DLD1 (cell line): ENCODE results near the gene CDKAL1.
"Not testable (repeated sequence)": the region's sequence is repeated elsewhere in the genome, so short reads cannot be mapped to it uniquely, and the experiment has no call there.

ENCODE experiments used
- in situ Hi-C: cut with HindIII; loops from 2 replicates; pipeline ENCODE4 v1.10.0; 2017; ENCODE audit warnings: low sequenced_read_pairs

The CDKAL1 gene

GRCh38 chr6:21049148-21049547, 514.9 kb downstream of the CDKAL1 start:
- in situ Hi-C loops = no loop called here

DNA sequence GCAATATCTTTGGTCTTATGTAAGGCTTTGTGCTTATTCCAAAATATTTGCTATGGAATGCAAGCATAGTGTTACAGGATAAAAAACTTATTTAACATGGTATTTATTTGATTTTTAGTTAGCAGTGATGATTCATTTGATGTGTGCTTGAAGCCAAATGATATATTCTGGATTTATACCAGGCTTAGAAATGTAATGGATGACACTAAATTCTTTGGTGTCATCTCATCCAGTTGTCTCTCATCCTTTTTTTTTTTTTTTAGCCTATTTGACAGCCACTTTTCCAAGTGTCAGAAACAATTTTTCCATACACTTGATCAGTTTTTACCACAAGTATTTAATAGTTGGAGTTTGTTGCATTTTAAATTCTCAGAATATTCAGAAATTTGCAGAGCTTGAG, 515.3 kb downstream of the CDKAL1 start:
- in situ Hi-C loops = no loop called here

GRCh38 chr6:21050935-21051334, 516.7 kb downstream of the CDKAL1 start:
- in situ Hi-C loops = no loop called here

DNA sequence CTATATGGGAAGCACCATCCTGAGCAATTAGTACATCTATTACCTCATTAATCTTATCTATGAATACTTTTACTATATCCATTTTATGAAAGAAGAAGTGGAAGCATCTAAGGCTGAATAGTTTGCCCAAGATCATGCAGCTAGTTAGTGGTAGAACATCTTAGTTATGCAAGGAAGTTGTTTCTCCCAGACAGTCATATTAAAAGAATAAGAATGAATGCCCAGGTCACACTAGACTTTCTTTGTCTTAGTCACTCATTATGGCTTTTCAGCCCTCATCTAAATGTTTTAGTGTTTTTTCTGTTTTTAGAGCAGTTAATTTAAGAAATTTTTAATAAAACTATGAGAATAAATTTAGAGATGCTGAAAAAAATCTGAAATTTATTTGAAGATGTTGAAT, 517.5 kb downstream of the CDKAL1 start:
- in situ Hi-C loops = no loop called here

DNA sequence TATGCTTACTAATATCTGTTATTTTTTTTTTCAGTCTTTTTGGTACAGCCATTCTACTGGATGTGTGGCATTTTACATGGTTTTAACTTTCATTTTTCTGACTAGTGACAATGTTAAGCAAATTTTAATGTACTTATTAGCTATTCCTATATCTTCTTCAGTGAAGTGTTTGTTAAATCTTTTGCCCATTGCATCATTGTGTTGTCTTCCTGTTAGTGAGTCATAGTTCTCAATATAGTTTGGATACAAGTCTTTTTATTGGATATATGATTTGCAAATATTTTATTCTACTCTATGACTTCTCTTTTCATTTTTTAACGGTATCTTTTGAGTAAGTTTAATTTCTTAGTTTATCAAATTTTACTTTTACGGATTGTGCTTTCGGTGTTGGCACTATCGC, 519.4 kb downstream of the CDKAL1 start:
- in situ Hi-C loops = no loop called here

DNA sequence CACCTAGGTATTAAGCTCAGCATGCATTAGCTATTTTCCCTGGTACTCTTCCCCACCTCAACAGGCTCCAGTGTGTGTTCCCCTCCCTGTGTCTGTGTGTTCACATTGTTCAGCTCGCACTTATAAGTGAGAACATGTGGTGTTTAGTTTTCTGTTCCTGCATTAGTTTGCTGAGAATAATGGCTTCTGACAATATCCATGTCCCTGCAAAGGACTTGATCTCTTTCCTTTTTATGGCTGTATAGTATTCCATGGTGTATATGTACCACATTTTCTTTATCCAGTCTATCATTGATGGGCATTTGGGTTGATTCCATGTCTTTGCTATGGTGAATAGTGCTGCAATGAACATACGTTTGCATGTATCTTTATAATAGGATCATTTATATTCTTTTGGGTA, 521.2 kb downstream of the CDKAL1 start:
- in situ Hi-C loops = not testable (repeated sequence)

GRCh38 chr6:21061892-21062291, 527.6 kb downstream of the CDKAL1 start:
- in situ Hi-C loops = no loop called here

GRCh38 chr6:21064756-21065340, 530.6 kb downstream of the CDKAL1 start:
- in situ Hi-C loops = no loop called here

DNA sequence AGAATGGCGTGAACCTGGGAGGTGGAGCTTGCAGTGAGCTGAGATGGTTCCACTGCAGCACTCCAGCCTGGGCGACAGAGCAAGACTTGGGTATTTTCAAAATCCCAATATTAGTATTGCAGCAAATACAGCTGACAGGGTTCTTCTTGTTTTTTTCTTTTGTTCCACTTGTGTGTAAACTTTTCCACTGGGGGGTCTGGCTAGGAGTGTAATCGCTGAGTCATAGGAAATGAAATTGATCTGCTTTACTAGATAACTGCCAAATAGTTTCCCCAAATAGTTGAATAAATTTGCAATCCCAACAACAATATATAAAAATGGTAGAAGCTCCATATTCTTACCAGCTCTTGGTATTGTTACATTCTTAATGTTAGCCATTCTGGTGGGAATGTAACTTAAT, 533.3 kb downstream of the CDKAL1 start:
- in situ Hi-C loops = no loop called here

GRCh38 chr6:21070620-21071019, 536.4 kb downstream of the CDKAL1 start:
- in situ Hi-C loops = no loop called here

DNA sequence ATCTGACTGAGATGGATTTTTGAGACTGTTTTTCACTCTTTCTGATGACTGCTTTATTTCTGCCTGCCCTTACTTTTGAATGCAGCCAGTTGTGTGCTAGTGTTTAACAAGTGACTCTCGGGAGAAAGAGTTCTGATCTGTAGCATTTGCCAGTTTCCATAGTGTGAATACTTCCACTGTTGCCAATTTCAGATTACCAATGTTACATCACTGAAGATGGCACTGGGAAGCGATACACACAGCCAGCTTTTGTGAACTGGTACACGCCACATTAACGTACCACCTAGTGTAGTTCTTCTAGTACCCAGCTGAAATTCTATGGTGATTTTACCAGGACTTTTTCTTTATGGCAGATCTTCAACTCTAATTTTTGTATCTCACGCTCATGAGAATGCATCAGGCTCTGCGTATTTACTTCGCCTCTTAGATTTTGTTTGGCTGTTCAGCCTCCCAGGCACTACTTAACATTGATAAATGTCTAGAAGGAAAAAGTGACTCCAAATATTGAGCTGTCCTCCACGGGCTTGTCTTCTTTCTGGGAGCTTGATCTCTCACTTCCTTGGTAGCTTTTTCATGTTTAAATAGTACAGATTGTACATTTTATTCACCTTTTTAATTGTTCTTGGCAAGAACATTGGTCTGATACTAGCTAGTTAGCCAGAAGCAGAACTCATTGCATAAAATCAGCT, 537.7 kb downstream of the CDKAL1 start:
- in situ Hi-C loops = no loop called here

DNA sequence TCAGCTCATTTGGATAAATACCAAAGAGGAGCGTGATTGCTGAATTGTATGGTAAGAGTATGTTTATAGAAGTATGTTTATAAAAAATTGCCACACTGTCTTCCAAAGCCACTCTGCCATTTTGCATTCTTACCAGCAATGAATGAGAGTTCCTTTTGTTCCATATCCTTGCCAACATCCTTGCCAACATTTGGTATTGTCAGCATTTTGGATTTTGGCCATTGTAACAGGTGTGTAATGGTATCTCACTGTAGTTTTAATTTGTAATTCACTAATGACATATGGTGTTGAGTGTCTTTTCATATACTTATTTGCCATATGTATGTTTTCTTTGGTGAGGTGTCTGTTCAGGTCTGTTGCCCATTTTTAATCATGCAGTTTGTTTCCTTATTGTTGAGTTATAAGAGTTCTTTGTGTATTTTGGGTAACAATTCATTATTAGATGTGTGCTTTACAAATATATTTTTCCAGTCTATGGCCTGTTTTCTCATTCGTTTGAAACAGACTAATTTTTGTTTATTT, 539.1 kb downstream of the CDKAL1 start:
- in situ Hi-C loops = no loop called here

DNA sequence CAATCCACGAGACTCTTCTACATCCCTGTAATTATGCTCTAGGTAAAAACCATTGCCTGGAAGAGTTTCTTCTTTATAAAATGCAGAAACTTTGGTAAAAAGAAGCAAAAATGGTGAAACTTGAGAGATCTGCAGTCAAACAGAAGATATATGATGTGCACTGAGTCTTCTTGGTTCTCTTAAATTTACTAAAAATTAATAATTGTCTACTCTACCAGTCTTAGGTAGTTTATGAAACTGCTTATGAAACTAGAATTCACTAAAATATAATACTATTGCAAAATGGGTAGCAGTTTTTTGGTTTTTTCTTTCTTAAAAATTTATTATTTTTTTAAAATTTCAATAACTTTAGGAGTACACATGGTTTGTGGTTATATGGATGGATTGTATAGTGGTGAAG, 540.2 kb downstream of the CDKAL1 start:
- in situ Hi-C loops = no loop called here

DNA sequence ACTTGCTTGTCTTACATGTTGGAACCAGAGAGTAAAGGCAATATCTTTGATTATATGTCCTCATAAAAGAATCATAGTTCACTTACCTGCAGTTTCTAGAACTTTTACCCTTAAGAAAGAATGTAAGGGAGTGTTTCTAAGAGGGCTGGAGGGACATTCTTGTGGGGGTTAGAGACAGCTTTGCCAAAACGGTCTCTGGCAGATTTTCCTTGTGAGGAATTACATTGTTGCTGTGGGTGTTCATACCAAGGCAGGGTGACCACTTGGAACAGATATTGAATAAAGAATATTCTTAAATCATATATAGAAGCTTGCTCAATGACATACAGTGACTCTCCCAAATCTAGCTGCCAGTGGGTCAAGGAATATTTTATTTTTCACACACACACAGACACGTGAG, 541.7 kb downstream of the CDKAL1 start:
- in situ Hi-C loops = no loop called here

DNA sequence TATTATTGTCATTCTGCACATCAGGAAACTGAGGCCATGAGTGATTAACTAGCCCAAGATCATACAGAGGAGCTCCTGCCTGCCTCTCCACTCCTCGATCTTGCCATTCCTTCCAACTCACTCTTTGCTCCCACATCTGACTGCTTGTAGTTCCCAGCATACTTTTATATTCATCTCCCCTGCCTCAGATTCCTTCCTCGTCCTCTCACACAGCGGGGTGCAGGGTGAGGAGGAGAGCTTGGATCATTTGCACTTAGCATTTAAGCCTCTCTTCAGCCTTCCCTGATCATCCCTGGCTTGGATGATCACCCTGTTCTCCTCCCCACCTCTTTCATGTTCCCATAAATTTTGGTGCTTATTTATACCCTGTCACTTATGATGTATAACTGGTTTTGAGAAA, 544.2 kb downstream of the CDKAL1 start:
- in situ Hi-C loops = no loop called here

GRCh38 chr6:21079468-21080048, 545.3 kb downstream of the CDKAL1 start:
- in situ Hi-C loops = no loop called here

DNA sequence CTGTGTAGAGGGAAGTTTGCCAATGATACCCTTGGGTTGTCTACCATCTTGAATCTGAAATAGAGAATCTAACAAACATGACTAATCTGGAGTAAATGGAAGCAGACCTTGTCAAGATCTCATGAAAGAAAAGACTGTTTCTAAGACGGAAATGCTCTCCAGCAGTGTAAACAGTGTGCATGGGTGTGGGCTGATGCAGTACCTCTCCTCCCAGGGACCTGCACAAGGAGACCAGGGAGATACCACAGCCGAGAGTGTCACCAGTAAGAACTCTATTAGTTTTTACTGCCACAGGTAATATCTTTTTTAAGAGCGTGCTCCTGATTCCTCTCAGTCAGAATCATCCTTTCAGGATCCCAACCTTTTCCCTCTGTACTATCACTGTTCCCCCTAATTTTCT, 546.0 kb downstream of the CDKAL1 start:
- in situ Hi-C loops = no loop called here

DNA sequence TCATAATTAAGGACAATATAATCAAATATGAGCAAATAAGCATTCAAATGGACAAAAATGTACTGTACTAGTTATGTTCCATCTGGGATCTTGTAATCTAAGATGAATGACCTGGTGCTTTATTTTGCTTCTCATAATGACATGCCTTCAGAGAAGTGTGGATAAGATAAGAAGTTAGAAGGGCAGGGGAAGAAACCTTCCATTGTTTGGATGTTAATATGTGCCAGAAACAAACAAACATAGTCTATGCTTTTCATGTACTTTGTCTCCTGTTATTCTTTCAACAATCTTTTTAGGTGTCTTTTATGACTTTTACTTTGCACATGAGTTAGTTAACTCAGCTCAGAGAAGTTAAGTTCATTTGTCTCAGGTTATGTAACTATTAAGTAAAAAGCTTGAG, 547.8 kb downstream of the CDKAL1 start:
- in situ Hi-C loops = no loop called here

- in situ Hi-C loops = no loop called here
Measured at GRCh38 chr6:21083708-21084107, 549.5 kb downstream of the CDKAL1 start.

- in situ Hi-C loops = no loop called here
Measured at GRCh38 chr6:21084656-21085055, 550.4 kb downstream of the CDKAL1 start.

DNA sequence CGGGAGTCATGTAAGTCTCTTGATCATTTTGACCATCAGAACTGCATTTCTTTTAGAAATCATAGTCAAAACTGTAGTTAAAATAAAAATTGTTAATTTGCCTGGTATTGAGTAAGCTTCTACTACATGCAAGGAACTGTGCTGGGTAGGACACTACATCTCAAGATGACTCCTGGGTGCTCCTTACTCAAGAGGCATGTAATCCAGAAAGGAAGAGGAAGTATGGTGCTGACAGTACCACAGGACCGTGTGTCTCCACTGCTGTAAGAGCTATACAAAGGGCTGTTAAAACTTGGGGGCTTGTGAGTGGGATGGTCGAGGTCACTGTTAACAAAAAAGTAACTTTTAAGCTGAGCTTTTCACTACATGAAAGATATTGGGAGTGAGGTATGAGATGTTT, 551.0 kb downstream of the CDKAL1 start:
- in situ Hi-C loops = no loop called here

GRCh38 chr6:21085643-21086042, 551.4 kb downstream of the CDKAL1 start:
- in situ Hi-C loops = no loop called here
